Measurements from ENCODE around the gene LPP.

LPP gene

GRCh38 chr3:188516515-188516914 lies 362.6 kb downstream of the LPP start:
- Histone ChIP-seq H3K9ac (ENCODE audit: low read length) (no peak overlapping the region), H4K20me1 (ENCODE audit: insufficient read depth, low read length) (no peaks in the 10 kb centered on the region), H2AFZ (ENCODE audit: low read length) (no peak overlapping the region), H3K27me3 (ENCODE audit: insufficient read depth, low read length) (no peaks in the 10 kb centered on the region), H3K4me1 (ENCODE audit: insufficient read depth, low read length, severe bottlenecking) (no peaks in the 10 kb centered on the region), H3K36me3 (ENCODE audit: insufficient read depth, low read length) (no peaks in the 10 kb centered on the region), H3K27ac (ENCODE audit: low read depth, low read length, poor library complexity, severe bottlenecking) (no peak overlapping the region), H3K4me3 (ENCODE audit: low read depth, low read length, poor library complexity, severe bottlenecking) (no peak overlapping the region), H3K4me2 (ENCODE audit: low read length) (no peak overlapping the region), H3K9me2 (ENCODE audit: low read depth, low read length) (no peaks in the 10 kb centered on the region), H3K79me2 (ENCODE audit: insufficient read depth, low read length) (no peaks in the 10 kb centered on the region), H3F3A (ENCODE audit: insufficient read depth, low read length) (no peaks in the 10 kb centered on the region), H3K9me3 (ENCODE audit: low read length) (no peaks in the 10 kb centered on the region)
- TF ChIP-seq CTCF (IDR thresholded peaks at IDR 0.05; ENCODE audit: low read length) (no peak), EZH2 (IDR thresholded peaks at IDR 0.05; ENCODE audit: borderline replicate concordance, low read length) (no peak)

DNA sequence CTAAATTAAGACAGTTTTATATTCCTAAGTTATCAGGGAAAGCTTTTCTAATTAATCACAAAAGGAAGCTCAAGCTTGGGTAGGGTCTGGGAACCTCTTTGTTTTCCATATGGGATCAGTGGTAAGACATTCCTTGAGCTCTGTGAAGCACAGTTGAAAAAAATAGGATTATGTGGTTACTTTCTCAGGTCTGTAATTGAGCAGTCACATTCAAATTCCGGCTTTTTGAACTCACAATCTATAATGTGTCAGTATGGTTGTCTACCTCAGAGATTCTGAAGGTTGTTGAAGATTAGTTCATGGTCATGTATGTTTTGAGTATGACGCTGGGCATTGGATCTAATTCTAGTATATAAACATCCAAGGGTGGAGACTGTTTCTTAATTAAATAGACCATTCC lies 364.5 kb downstream of the LPP start:
- Histone ChIP-seq H3K27me3 (ENCODE audit: insufficient read depth, low read length) (no peaks in the 10 kb centered on the region), H3K9me3 (ENCODE audit: low read length) (no peaks in the 10 kb centered on the region), H3K27ac (ENCODE audit: low read depth, low read length, poor library complexity, severe bottlenecking) (no peak overlapping the region), H3K4me1 (ENCODE audit: insufficient read depth, low read length, severe bottlenecking) (no peaks in the 10 kb centered on the region), H3K36me3 (ENCODE audit: insufficient read depth, low read length) (no peaks in the 10 kb centered on the region), H3F3A (ENCODE audit: insufficient read depth, low read length) (no peaks in the 10 kb centered on the region), H3K4me2 (ENCODE audit: low read length) (no peak overlapping the region), H3K9me2 (ENCODE audit: low read depth, low read length) (no peaks in the 10 kb centered on the region), H3K4me3 (ENCODE audit: low read depth, low read length, poor library complexity, severe bottlenecking) (no peak overlapping the region), H3K79me2 (ENCODE audit: insufficient read depth, low read length) (no peaks in the 10 kb centered on the region), H4K20me1 (ENCODE audit: insufficient read depth, low read length) (no peaks in the 10 kb centered on the region), H2AFZ (ENCODE audit: low read length) (no peak overlapping the region), H3K9ac (ENCODE audit: low read length) (no peak overlapping the region)
- TF ChIP-seq EZH2 (IDR thresholded peaks at IDR 0.05; ENCODE audit: borderline replicate concordance, low read length) (no peak), CTCF (IDR thresholded peaks at IDR 0.05; ENCODE audit: low read length) (no peak)

DNA sequence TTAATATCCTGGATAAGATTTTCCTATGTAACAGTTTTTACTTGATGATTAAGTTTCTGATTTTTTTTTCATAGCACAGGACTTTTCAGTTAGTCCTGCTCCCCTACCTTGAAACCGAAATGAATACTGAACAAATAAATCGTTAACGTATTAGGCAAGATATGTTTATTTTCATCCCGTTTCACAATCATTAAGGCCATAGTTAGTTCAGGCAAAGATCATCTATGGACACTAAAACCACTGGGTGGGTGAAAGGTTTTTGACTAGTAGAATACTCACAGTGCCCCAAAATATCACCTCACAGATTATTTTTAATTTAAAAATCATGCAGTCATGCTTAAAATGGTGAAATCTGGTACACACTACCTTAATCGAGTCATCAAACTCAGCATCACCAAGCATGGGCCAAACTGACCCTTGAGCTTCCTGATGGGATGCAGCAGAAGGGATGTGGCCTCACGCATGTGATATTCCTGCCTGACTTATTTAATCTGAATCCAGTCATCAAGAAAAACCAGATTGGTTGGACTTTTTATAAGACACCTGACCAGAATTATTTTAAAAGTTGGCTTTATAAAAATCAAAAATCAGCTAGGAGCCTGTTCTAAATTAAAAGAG lies 365.0 kb downstream of the LPP start:
- Histone ChIP-seq H3K4me3 (ENCODE audit: low read depth, low read length, poor library complexity, severe bottlenecking) (no peak overlapping the region), H3K79me2 (ENCODE audit: insufficient read depth, low read length) (no peaks in the 10 kb centered on the region), H3K9me2 (ENCODE audit: low read depth, low read length) (no peaks in the 10 kb centered on the region), H2AFZ (ENCODE audit: low read length) (no peak overlapping the region), H3K9ac (ENCODE audit: low read length) (no peak overlapping the region), H3K27ac (ENCODE audit: low read depth, low read length, poor library complexity, severe bottlenecking) (no peak overlapping the region), H3K4me1 (ENCODE audit: insufficient read depth, low read length, severe bottlenecking) (no peaks in the 10 kb centered on the region), H4K20me1 (ENCODE audit: insufficient read depth, low read length) (no peaks in the 10 kb centered on the region), H3F3A (ENCODE audit: insufficient read depth, low read length) (no peaks in the 10 kb centered on the region), H3K27me3 (ENCODE audit: insufficient read depth, low read length) (no peaks in the 10 kb centered on the region), H3K36me3 (ENCODE audit: insufficient read depth, low read length) (no peaks in the 10 kb centered on the region), H3K4me2 (ENCODE audit: low read length) (no peak overlapping the region), H3K9me3 (ENCODE audit: low read length) (no peaks in the 10 kb centered on the region)
- TF ChIP-seq EZH2 (IDR thresholded peaks at IDR 0.05; ENCODE audit: borderline replicate concordance, low read length): no peak
- TF ChIP-seq CTCF (IDR thresholded peaks at IDR 0.05; ENCODE audit: low read length): no peak
